HG02852 (cell line): ENCODE data around the gene RTF1.

Source experiments
- ATAC-seq: cut with Tn5 transposase; IDR thresholded peaks from one replicate; pipeline ENCODE4 v1.9.1; 2021; ENCODE audit warnings: mild to moderate bottlenecking, moderate library complexity; ENCODE audit not compliant: unreplicated experiment

Gene RTF1

DNA sequence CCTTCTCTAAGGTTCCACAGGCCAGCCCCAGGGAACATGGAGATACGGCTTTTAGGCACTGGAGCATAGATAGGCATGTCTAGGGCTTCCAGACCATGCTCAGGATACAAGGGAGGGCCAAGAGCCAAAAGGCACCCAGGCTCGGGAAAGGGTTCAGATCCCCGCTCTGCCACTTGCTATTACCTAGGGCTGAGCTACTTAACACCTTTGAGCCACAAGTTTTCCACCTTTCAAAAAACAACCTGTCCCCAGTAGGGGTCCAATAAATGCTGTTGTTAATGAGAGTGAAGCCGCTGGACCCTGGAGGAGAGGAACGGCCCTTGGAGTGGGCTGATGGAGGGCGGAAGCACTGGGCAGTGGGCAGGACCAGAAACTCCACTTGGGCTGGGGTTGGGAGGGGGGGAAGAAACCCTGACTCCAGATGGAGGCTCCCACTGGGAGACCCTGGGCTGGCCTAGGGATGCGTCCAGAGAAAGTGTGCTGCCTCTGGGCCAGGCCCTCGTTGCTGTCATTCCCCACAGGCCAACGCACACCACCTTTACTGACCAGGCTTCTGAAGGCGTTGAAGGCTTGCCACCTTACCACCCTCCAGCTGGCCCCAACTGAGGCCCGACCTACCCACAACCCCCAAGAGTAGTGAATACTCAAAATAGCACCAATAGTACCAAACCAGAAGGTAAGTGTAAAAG is 68.2 kb downstream of the RTF1 start:
- ATAC-seq, result no peak

DNA sequence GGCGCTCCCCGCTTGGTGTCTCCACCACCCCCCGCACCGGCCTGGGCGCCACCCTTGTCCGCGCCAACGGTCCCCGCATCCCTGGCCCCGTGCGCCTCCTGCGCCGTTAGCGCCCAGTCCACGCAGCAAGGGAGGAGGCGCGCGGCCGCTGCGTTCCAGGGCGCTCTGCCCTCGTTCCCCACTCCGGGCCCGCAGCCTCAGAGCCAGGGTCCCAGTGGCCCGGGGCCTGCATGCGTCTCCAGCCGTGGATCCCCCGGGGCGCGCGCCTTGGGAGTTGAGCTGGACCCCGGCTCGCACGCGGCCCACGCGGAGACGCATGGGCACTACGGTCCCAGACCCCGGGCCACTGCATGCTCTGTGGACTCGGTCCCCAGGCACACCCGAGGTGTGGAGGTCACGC is 69.4 kb downstream of the RTF1 start:
- no peak for ATAC-seq

- no peak for ATAC-seq
Observed at GRCh38 chr15:41487381-41487780, 70.5 kb downstream of the RTF1 start.

GRCh38 chr15:41487802-41488201 is 70.9 kb downstream of the RTF1 start:
- no peak for ATAC-seq

DNA sequence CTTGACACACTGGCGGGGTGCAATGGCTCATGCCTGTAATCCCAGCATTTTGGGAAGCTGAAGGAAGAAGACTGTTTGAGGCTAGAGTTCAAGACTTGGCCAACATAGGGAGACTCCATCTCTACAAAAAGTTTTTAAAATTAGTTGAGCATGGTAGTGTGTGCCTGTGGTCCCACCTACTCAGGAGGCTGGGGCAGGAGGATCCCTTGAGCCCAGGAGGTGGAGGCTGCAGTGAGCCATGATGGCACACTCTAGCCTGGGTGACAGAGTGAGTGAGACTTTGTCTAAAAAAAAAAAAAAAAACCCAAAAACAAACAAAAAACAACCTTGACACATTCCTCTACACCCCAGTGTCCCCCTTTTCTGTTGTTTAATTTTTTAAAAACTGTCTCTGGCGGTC is 72.7 kb downstream of the RTF1 start:
- ATAC-seq, result no peak

DNA sequence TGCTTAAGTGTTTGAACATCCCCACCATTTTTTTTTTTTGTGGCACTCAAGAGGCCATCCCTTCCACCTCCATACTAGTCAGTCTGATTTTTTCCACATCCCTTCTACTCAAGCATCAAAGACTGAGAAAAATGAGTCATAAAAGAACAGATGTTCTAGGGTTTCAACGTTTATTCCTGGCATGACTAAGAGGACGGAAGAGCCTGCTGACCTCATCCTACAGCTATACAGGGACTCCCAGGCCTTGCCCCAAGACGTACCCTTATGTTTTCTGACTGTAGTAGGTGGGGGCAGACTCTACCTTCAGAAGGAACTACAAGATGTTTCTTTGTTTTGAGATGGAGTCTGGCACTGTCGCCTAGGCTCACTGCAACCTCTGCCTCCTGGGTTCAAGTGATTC is 73.5 kb downstream of the RTF1 start:
- peak; percentile 29 for ATAC-seq

DNA sequence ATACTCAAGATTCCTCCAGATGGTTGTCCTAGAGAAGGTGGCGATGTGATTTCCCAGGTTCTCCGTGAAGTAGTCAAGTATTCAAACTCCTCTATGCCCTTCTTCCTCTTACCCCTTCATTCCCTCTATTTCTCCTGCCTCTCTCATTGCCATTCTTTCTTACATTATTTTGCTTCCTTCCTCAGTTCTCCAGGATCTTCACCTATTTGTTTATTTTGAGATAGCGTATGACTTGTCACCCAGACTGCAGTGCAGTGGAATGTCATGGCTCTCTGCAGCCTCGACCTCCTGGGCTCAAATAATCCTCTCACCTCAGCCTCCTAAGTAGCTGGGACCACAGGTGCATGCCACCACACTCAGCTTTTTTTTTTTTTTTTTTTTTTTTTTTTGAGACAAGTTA is 75.0 kb downstream of the RTF1 start:
- ATAC-seq, result no peak

DNA sequence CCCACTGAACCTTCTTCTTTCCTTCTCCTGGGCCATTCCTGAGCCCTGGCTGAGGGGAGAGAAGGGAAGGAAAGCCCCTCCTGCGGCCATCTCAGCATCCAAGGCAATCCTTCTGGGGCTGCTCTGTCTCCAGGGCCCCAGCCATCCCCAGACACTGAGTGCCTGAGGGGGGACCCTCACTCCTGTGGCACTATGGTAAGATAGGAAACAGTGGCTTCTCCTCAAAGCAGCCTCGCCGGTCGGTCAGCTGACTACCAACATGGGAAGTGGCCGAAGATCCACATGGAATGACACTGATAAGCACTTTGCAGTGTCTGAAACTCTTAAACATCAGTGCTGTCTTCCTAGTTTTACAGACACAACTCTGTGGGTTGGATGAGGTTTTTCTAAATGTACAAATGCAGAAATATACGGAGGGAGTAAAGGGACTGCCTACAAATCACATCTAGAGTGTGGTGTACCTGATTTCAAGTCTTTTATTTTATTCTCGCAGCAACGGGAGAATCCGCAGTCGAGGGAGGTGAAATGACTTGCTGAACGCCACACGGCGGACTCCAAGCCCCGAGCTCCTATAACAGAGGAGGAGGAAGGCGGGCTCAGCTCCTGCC is 75.8 kb downstream of the RTF1 start:
- ATAC-seq, result no peak

- peak; percentile 75 for ATAC-seq
Observed at GRCh38 chr15:41493205-41493901, 76.5 kb downstream of the RTF1 start, which contains the start of gene ITPKA. Gene ITPKA (plus strand): TSS chr15:41493874. CDS start chr15:41493928, 54 bp downstream.

GRCh38 chr15:41493902-41494189 is 77.0 kb downstream of the RTF1 start:
- peak; percentile 18 for ATAC-seq

GRCh38 chr15:41494190-41494921 is 77.5 kb downstream of the RTF1 start:
- ATAC-seq, result peak; percentile 11

DNA sequence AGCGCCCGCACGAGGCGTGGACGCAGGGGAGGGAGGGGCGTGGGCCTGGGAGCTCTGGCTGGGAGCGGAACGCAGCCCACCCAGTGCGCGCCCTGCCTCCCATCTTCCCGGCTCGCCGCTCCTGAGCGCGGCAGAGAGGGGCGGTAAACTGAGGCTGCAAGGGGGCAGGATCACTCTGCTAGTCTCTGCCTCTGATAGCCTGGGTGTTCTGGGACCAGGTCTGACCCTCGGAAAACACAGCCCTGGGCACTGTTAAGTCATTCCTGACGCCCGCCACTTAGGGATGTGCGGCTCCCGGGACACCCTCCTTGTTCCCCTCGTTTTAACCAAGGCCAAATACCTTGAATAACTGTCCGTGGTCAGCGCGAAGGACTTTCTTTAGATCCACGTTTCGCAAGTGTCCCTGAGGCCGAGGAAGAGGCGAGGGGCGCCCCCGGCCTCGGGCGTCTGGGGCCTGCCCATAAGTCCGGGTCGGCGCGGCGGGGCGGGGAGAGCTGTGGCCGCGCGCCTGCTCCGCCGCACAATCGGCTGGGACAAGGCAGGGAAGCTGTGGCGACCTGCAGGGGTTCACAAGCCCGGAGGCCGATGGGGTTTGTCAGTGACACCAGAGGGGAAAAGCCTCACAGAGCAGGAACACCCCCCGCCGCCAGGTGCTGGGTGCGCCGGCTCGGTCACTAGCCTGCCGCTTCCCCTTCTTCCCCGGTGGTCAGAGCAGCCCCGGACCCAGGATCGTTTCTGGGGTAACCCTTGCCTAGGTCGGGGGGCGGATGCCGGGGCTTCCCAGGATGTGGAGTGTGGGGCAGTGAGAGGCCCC is 78.2 kb downstream of the RTF1 start:
- no peak for ATAC-seq

GRCh38 chr15:41495736-41496599 is 79.1 kb downstream of the RTF1 start:
- ATAC-seq, result no peak

GRCh38 chr15:41498657-41499056 is 81.8 kb downstream of the RTF1 start:
- no peak for ATAC-seq

DNA sequence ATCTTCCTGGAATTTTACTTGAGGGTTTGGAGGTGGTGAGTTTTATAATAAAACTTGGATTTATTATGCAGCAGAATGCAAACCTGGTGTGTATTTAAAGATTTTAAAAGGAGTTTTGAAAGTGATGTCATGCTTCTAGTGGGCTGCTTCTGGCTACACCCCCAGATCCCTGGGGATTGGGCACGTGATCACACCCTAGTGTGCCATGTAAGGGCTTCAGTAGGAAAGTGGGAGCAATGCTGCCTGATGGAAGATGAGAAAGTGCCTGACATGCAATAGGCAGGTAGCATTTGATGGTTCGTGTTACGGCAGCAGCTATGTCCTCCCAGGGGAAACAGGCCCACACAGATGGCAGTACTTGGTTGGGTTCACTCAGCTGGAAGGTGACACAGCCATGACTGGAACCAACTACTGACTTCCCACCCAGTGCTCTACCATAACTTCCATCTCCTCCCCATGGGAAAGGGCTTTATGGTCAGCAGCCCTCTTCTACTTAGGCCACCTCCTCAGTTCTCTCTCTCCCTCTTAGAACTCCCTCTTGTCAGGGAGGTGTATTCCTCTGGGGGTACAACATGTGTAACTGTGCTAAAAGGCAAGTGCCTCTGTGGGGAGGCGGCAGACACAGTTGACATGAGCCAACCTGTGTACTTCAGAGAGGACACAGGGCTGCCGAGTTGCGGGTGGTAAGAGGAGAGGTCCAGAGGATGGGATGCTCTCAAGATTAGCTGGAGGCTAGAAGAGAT is 82.4 kb downstream of the RTF1 start:
- no peak for ATAC-seq

DNA sequence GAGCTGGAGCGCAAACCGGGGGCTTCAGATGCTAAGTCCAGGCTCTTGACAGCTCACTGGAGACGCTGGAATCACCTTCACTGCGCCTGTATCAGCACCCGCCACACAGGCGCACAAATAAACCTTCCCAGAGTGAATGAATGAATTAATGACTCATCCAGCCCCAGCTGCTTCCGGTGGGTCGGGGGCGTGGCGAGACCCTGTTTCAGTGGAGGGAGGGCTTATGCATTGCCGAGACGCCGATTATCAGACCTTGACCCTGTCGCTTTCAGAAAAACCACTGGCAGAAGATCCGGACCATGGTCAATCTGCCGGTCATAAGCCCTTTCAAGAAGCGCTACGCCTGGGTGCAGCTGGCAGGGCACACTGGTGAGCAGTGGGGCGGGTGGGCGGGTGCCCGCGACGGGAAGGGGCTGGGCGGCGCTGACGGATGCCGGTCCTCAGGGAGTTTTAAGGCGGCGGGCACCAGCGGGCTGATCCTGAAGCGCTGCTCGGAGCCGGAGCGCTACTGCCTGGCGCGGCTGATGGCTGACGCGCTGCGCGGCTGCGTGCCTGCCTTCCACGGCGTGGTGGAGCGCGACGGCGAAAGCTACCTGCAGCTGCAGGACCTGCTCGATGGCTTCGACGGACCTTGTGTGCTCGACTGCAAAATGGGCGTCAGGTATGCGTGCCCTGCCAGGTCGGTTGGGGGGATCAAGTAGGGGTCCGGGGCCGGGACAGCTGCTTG is 84.5 kb downstream of the RTF1 start:
- ATAC-seq, result no peak

DNA sequence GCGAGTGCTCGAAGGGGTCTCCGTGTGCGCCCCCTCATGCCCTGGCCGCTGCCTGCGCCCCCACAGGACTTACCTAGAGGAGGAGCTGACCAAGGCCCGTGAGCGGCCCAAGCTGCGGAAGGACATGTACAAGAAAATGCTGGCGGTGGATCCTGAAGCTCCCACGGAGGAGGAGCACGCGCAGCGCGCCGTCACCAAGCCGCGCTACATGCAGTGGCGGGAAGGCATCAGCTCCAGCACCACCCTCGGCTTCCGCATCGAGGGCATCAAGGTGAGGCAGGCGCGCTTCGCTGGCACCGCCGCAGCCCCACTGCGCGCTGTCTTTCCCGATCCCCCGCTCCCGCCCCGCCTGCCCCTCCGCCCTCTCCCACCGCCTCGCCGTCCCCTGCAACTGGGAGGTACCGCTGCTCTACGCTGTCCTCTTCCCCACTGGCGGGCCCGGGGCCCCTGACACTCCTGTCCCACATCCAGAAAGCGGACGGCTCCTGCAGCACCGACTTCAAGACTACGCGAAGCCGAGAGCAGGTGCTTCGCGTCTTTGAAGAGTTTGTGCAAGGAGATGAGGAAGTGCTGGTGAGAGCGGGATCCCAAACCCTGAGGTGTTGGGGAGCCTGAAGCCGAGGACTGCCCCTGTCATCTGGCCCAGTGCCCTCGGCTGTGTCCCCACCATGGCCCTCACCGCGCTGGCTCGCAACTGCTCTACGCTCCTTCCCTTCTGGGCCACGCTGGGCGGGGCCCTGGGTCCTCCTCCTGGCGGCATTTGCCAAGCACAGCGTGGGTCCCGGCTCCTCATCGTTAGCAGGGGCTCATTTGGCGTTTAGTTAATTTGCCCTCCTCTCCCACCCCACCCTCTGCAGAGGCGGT is 85.3 kb downstream of the RTF1 start:
- no peak for ATAC-seq
